GM19351 (cell line): ENCODE measurements around the gene GTF3C2.
"Not testable (repeated sequence)": the region's sequence is repeated elsewhere in the genome, so short reads cannot be mapped to it uniquely, and the experiment has no call there.

ENCODE experiments used
- ATAC-seq: cut with Tn5 transposase; IDR thresholded peaks from one replicate; pipeline ENCODE4 v1.9.1; 2021; ENCODE audit warnings: mild to moderate bottlenecking, moderate library complexity; ENCODE audit not compliant: unreplicated experiment

Gene GTF3C2

GRCh38 chr2:27322301-27322765 lies 34.2 kb downstream of the GTF3C2 start:
- ATAC-seq = no peak

GRCh38 chr2:27320958-27321543 lies 35.5 kb downstream of the GTF3C2 start:
- ATAC-seq = no peak

DNA sequence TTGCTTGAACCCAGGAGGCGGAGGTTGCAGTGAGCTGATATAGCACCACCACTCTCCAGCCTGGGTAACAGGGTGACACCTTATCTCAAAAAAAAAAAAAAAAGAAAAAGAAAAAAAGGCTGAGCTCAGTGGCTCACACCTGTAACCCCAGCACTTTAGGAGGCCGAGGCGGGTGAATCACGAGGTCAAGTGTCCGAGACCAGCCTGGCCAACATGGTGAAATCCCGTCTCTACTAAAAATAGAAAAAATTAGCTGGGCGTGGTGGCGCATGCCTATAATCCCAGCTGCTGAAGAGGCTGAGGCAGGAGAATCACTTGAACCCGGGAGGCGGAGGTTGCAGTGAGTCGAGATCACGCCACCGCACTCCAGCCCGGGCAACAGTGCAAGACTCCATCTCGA lies 36.7 kb downstream of the GTF3C2 start:
- not testable (repeated sequence) for ATAC-seq

GRCh38 chr2:27316655-27317412 lies 39.7 kb downstream of the GTF3C2 start:
- no peak for ATAC-seq

DNA sequence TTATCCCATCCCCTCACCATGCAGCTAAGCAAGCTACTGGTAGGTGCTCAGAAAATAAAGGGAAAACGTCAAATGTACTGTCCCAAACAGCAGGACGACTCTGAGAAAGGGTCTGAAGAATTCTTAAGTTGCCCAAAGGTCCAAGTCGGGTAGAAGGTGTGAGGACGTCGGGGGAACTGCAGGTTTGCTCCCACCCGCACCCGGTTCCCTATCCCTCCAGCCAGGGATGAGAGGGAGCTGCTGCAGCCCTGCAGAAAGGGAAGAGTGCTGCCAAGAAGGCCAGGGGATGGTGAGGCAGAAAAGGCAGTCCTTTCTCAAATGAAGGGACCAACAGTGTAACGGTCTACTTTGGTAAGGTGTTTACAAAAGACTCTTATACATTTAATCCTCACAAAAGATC lies 41.4 kb downstream of the GTF3C2 start:
- ATAC-seq = no peak

GRCh38 chr2:27314709-27315108 lies 41.9 kb downstream of the GTF3C2 start:
- no peak for ATAC-seq

GRCh38 chr2:27313882-27314645 lies 42.5 kb downstream of the GTF3C2 start:
- ATAC-seq = no peak

DNA sequence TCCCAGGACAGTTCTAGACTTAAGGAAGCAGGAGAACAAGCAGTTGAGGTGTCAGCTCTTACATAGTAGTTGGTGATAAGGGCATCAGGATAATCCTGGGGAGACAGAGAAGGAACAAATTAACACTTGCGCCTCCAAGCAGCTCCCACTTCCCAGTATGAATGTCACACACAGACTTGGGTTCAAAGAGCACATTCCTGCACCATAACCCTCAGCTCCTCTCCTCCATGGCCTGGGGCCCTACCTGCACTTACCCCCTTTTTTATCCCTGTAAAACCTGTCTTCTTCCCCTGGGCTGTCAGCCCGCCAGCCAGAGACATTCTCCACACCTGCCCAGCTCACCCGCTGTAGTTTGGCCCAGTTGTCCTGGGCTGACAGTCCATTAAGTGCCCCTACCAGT lies 44.4 kb downstream of the GTF3C2 start:
- ATAC-seq = no peak

- ATAC-seq = no peak
Observed at GRCh38 chr2:27309651-27310050, 46.9 kb downstream of the GTF3C2 start.

- ATAC-seq = no peak
Observed at GRCh38 chr2:27308359-27308881, 48.1 kb downstream of the GTF3C2 start, which contains the start of gene UCN. UCN (minus strand) TSS chr2:27308445; CDS start chr2:27307895, 550 bp downstream.

- no peak for ATAC-seq
Observed at GRCh38 chr2:27307545-27308358, 48.8 kb downstream of the GTF3C2 start.

- no peak for ATAC-seq
Observed at GRCh38 chr2:27307287-27307544, 49.3 kb downstream of the GTF3C2 start.

- ATAC-seq = no peak
Observed at GRCh38 chr2:27306573-27307286, 49.8 kb downstream of the GTF3C2 start.

GRCh38 chr2:27306136-27306535 lies 50.4 kb downstream of the GTF3C2 start:
- no peak for ATAC-seq

GRCh38 chr2:27305516-27305915 lies 51.0 kb downstream of the GTF3C2 start:
- no peak for ATAC-seq

DNA sequence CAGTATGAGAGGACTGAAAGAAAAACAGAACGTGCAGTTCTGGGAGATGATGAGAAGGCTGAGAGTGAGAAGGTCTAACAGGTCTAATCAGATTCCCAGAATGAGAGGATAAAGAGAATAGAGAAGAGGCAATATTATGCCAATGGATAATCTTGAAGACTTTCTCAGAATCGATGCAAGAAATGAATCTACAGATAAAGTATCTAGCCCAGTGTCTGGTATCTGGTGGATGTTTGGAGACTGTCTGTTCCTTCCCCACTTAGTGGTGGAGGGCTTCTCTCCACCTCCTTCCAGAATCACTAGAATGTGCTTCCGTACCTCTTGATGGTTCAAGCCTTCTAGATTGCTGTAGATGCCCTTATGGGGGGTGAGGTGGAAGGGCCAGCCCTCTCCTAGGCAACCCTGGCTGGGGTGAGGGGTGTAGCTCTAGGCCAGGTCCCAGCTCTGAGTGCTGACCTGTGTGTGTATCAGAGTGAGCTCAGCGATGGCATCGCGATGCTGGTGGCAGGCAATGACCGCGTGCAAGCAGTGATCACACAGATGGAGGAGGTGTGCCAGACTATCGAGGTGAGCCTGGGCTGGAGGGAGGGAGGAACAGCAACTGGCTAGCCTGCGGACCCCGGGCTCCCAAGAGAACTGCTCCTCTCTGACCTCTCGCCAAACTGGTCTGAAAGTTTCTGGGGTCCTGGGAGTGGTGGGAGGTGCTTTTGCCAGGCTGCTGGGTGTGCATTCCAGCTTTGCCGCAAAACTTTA lies 51.9 kb downstream of the GTF3C2 start:
- ATAC-seq = no peak

DNA sequence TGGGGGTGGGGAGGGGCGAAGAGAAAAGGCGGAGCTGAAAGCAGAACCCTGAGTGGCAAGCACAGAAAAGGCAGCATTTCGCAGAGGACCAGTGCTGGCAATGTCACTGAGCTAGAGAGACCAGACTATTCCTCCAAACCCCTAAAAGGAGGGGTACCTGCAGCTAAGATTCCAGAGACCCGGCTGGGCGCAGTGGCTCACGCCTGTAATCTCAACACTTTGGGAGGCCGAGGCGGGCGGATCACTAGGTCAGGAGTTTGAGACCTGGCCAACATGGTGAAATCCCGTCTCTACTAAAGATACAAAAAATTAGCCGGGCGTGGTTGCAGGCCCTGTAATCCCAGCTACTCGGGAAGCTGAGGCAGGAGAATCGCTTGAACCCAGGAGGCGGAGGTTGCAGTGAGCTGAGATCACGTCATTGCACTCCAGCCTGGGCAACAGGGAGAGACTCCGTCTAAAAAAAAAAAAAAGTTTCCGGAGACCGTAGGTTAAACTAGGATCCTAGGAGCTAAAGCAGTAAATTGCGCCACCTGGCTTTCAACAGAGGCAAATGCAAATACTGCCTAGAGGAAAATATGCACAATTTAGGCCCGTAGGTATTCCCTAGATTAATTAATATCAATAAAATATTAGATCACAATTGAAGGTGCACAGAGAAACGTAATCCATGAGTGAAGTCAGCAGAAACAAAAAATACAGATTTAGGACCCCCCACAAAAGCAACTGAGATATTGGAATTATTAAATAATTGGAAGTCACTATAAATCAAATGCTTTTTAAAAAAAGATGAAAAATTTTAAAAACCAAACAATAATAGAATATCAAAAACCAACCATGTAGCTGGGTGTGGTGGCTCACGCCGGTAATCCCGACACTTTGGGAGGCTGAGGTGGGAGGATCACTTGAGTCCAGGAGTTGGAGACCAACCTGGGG lies 53.2 kb downstream of the GTF3C2 start:
- ATAC-seq = no peak

- ATAC-seq = not testable (repeated sequence)
Observed at GRCh38 chr2:27300606-27301005, 56.0 kb downstream of the GTF3C2 start.
